H9 (cell line): Measurements from ENCODE around the gene GPC6. TPM values are rescaled to one million over a fixed set of nuclear protein-coding genes. Genes with fewer than 3 reads are reported as not detected.

Experiments
- DNase-seq: peaks from one replicate; pipeline ENCODE4 v3.0.0-alpha.2; 2017
- H2AFZ ChIP-seq: one replicate; pipeline ENCODE4 v1.6.1; 2013; ENCODE audit warnings: mild to moderate bottlenecking, low read length, control low read depth, moderate library complexity
- H2AK5ac ChIP-seq: 2 replicates; pipeline ENCODE4 v1.6.1; 2013; ENCODE audit warnings: low read length, control low read depth, mixed read lengths; ENCODE audit not compliant: insufficient read length
- H2BK120ac ChIP-seq: one replicate; pipeline ENCODE4 v1.6.1; 2013; ENCODE audit warnings: low read depth, mild to moderate bottlenecking, low read length, control low read depth, inconsistent platforms; ENCODE audit not compliant: poor library complexity, severe bottlenecking
- H2BK12ac ChIP-seq: 2 replicates; pipeline ENCODE4 v1.6.1; 2013; ENCODE audit warnings: low read length, control low read depth, mixed read lengths, low read depth; ENCODE audit not compliant: insufficient read length
- H2BK15ac ChIP-seq: 2 replicates; pipeline ENCODE4 v1.6.1; 2013; ENCODE audit warnings: low read depth, low read length, control low read depth
- H2BK20ac ChIP-seq: one replicate; pipeline ENCODE4 v1.6.1; 2013; ENCODE audit warnings: low read depth, mild to moderate bottlenecking, low read length, control low read depth, inconsistent platforms; ENCODE audit not compliant: poor library complexity, severe bottlenecking
- H2BK5ac ChIP-seq: 2 replicates; pipeline ENCODE4 v1.6.1; 2013; ENCODE audit warnings: low read length, control low read depth, mixed read lengths; ENCODE audit not compliant: insufficient read length
- H3K14ac ChIP-seq: 2 replicates; pipeline ENCODE4 v1.6.1; 2013; ENCODE audit warnings: low read length, control low read depth; ENCODE audit not compliant: insufficient read depth
- H3K18ac ChIP-seq: 2 replicates; pipeline ENCODE4 v1.6.1; 2013; ENCODE audit warnings: low read depth, mild to moderate bottlenecking, mixed read lengths, low read length, control low read depth; ENCODE audit not compliant: insufficient read length
- H3K23ac ChIP-seq: 2 replicates; pipeline ENCODE4 v1.6.1; 2013; ENCODE audit warnings: low read length, control low read depth, mixed read lengths, low read depth; ENCODE audit not compliant: insufficient read length
- H3K23me2 ChIP-seq: 2 replicates; pipeline ENCODE4 v1.6.1; 2013; ENCODE audit warnings: low read depth, mild to moderate bottlenecking, mixed read lengths, low read length, control low read depth; ENCODE audit not compliant: insufficient read length, poor library complexity, severe bottlenecking
- H3K27ac ChIP-seq: 2 replicates; pipeline ENCODE4 v1.5.1; 2013; ENCODE audit warnings: low read length, control low read depth, mixed read lengths, low read depth; ENCODE audit not compliant: insufficient read length
- H3K27me3 ChIP-seq: 2 replicates; pipeline ENCODE4 v1.6.1; 2013; ENCODE audit warnings: low read length, control low read depth, inconsistent platforms; ENCODE audit not compliant: insufficient read depth
- H3K4ac ChIP-seq: 2 replicates; pipeline ENCODE4 v1.6.1; 2013; ENCODE audit warnings: low read depth, mild to moderate bottlenecking, control low read depth, inconsistent platforms, low read length, moderate library complexity
- H3K4me1 ChIP-seq: 2 replicates; pipeline ENCODE4 v1.6.1; 2013; ENCODE audit warnings: low read length, control low read depth, inconsistent platforms; ENCODE audit not compliant: insufficient read depth
- H3K4me2 ChIP-seq: 2 replicates; pipeline ENCODE4 v1.6.1; 2013; ENCODE audit warnings: low read length, control low read depth, mixed read lengths; ENCODE audit not compliant: insufficient read length, insufficient read depth
- H3K56ac ChIP-seq: 2 replicates; pipeline ENCODE4 v1.6.1; 2013; ENCODE audit warnings: low read depth, mild to moderate bottlenecking, mixed read lengths, low read length, control low read depth; ENCODE audit not compliant: insufficient read length
- H3K79me1 ChIP-seq: 2 replicates; pipeline ENCODE4 v1.6.1; 2013; ENCODE audit warnings: low read depth, mild to moderate bottlenecking, moderate library complexity, low read length, control low read depth, inconsistent platforms; ENCODE audit not compliant: insufficient read depth, poor library complexity, severe bottlenecking
- H3K79me2 ChIP-seq: 2 replicates; pipeline ENCODE4 v1.6.1; 2013; ENCODE audit warnings: low read length, control low read depth, inconsistent platforms; ENCODE audit not compliant: insufficient read depth
- H3K9ac ChIP-seq: 2 replicates; pipeline ENCODE4 v1.6.1; 2013; ENCODE audit warnings: low read length, control low read depth, mixed read lengths; ENCODE audit not compliant: insufficient read length; ENCODE audit errors: extremely low read depth
- H3K9me3 ChIP-seq: one replicate; pipeline ENCODE4 v1.6.1; 2013; ENCODE audit warnings: low read depth, low read length, inconsistent platforms; ENCODE audit not compliant: control insufficient read depth
- H3T11ph ChIP-seq: one replicate; pipeline ENCODE4 v1.6.1; 2013; ENCODE audit warnings: mild to moderate bottlenecking, low read length, control low read depth, inconsistent platforms
- H4K20me1 ChIP-seq: one replicate; pipeline ENCODE4 v1.6.1; 2013; ENCODE audit not compliant: control insufficient read depth, insufficient read length, insufficient read depth
- H4K5ac ChIP-seq: 2 replicates; pipeline ENCODE4 v1.6.1; 2013; ENCODE audit warnings: low read depth, mild to moderate bottlenecking, mixed read lengths, low read length, control low read depth; ENCODE audit not compliant: insufficient read length
- H4K8ac ChIP-seq: replicated peaks from 2 replicates; pipeline ENCODE4 v1.6.1; 2013; ENCODE audit warnings: low read length, control low read depth, mixed read lengths, low read depth; ENCODE audit not compliant: insufficient read length
- H4K91ac ChIP-seq: 2 replicates; pipeline ENCODE4 v1.6.1; 2013; ENCODE audit warnings: low read depth, mild to moderate bottlenecking, moderate library complexity, mixed read lengths, low read length, control low read depth; ENCODE audit not compliant: insufficient read length
- H3K27ac Mint-ChIP-seq, 3 experiments: 2 replicates in 2 of 3; 3 replicates in 1 of 3; pipeline ENCODE4 v1.8.0; 2020 to 2021; ENCODE audit warnings: mixed read lengths in 3 of 3, mild to moderate bottlenecking in 1 of 3, moderate library complexity in 1 of 3
- H3K27me3 Mint-ChIP-seq: 2 replicates; pipeline ENCODE4 v1.8.0; 2021; ENCODE audit warnings: low read depth, mild to moderate bottlenecking, moderate library complexity, mixed read lengths
- H3K36me3 Mint-ChIP-seq, 3 experiments: 2 replicates in 2 of 3; 3 replicates in 1 of 3; pipeline ENCODE4 v1.8.0; 2020 to 2021; ENCODE audit warnings: low read depth in 3 of 3, mixed read lengths in 3 of 3; ENCODE audit not compliant: insufficient read depth in 1 of 3
- H3K4me1 Mint-ChIP-seq, 2 experiments: 2 replicates each; pipeline ENCODE4 v1.8.0; 2020; ENCODE audit warnings: mixed read lengths in 2 of 2
- H3K4me3 Mint-ChIP-seq, 2 experiments: 2 replicates in 1 of 2; 3 replicates in 1 of 2; pipeline ENCODE4 v1.8.0; 2020 to 2021; ENCODE audit warnings: mild to moderate bottlenecking in 2 of 2, mixed read lengths in 2 of 2, moderate library complexity in 1 of 2
- H3K9me3 Mint-ChIP-seq, 2 experiments: 2 replicates in 1 of 2; 3 replicates in 1 of 2; pipeline ENCODE4 v1.8.0; 2020; ENCODE audit warnings: mild to moderate bottlenecking in 2 of 2, mixed read lengths in 2 of 2, moderate library complexity in 1 of 2
- total RNA-seq: library from RNA; stranded (reverse); gene quantifications from 2 replicates; pipeline ENCODE4 v1.2.1, GENCODE V29; 2021
- TF ChIP-seq, protein P1 (sequence below): fragments of 200-600 bp; sonication (generic); conservative IDR thresholded peaks from 3 replicates; pipeline ENCODE4 v1.8.0; 2021; ENCODE audit warnings: antibody characterized with exemption, mild to moderate bottlenecking

Gene GPC6
- total RNA-seq, 1 experiment from 2014 or later: 15.6 TPM

GRCh38 chr13:93714171-93714570, 487.6 kb downstream of the GPC6 start:
- H3K14ac ChIP-seq: no peak overlapping the region
- H3K18ac ChIP-seq: no peak overlapping the region
- no peak overlapping the region for H3K27ac ChIP-seq
- DNase-seq: no peak
- no peaks in the 10 kb centered on the region for H3K27me3 Mint-ChIP-seq
- H3K4me3 Mint-ChIP-seq: no peak overlapping the region
- no peak overlapping the region for H2AFZ ChIP-seq
- H3K79me2 ChIP-seq: no peaks in the 10 kb centered on the region
- peaks cover 12 to 17% (median 16%) of the 10 kb centered on the region in 3 experiments for H3K36me3 Mint-ChIP-seq
- no peaks in the 10 kb centered on the region for H3K4me1 Mint-ChIP-seq
- no peak overlapping the region for H3T11ph ChIP-seq
- H2BK20ac ChIP-seq: no peak overlapping the region
- H4K8ac ChIP-seq: no peak overlapping the region
- no peak overlapping the region for H2AK5ac ChIP-seq
- H3K9me3 ChIP-seq: no peaks in the 10 kb centered on the region
- H3K23me2 ChIP-seq: no peaks in the 10 kb centered on the region
- H2BK5ac ChIP-seq: no peak overlapping the region
- H3K23ac ChIP-seq: no peak overlapping the region
- H3K56ac ChIP-seq: no peak overlapping the region
- no peak overlapping the region for H2BK15ac ChIP-seq
- H4K91ac ChIP-seq: no peak overlapping the region
- no peak overlapping the region for H4K5ac ChIP-seq
- H3K79me1 ChIP-seq: no peaks in the 10 kb centered on the region
- H3K4me2 ChIP-seq: no peak overlapping the region
- H2BK12ac ChIP-seq: no peak overlapping the region
- no peak overlapping the region for H3K9ac ChIP-seq
- H3K27ac Mint-ChIP-seq: no peak overlapping the region
- H3K4ac ChIP-seq: no peak overlapping the region
- H3K27me3 ChIP-seq: no peaks in the 10 kb centered on the region
- no peaks in the 10 kb centered on the region for H4K20me1 ChIP-seq
- H2BK120ac ChIP-seq: no peak overlapping the region
- TF ChIP-seq, protein P1, sequence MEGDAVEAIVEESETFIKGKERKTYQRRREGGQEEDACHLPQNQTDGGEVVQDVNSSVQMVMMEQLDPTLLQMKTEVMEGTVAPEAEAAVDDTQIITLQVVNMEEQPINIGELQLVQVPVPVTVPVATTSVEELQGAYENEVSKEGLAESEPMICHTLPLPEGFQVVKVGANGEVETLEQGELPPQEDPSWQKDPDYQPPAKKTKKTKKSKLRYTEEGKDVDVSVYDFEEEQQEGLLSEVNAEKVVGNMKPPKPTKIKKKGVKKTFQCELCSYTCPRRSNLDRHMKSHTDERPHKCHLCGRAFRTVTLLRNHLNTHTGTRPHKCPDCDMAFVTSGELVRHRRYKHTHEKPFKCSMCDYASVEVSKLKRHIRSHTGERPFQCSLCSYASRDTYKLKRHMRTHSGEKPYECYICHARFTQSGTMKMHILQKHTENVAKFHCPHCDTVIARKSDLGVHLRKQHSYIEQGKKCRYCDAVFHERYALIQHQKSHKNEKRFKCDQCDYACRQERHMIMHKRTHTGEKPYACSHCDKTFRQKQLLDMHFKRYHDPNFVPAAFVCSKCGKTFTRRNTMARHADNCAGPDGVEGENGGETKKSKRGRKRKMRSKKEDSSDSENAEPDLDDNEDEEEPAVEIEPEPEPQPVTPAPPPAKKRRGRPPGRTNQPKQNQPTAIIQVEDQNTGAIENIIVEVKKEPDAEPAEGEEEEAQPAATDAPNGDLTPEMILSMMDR: no peak
- no peaks in the 10 kb centered on the region for H3K4me1 ChIP-seq
- H3K9me3 Mint-ChIP-seq: peaks cover 11 to 18% of the 10 kb centered on the region in 2 experiments; a peak in 4 of 5 replicates
